ENCODE results near the gene GXYLT2. TPM values are rescaled to one million over a fixed set of nuclear protein-coding genes. Genes with fewer than 3 reads are reported as not detected.

Gene GXYLT2
- total RNA-seq, 1 experiment from 2014 or later = 6.5 TPM

- DNase-seq (ENCODE audit: extremely low read depth, low read depth) = no peak
Measured at GRCh38 chr3:73007992-73008712, 120.3 kb downstream of the GXYLT2 start.

GRCh38 chr3:73009008-73009407, 121.2 kb downstream of the GXYLT2 start:
- no peak for DNase-seq (ENCODE audit: extremely low read depth, low read depth)

GRCh38 chr3:73009750-73010149, 121.9 kb downstream of the GXYLT2 start:
- no peak for DNase-seq (ENCODE audit: extremely low read depth, low read depth)

- no peak for DNase-seq (ENCODE audit: extremely low read depth, low read depth)
Measured at GRCh38 chr3:73010158-73010557, 122.3 kb downstream of the GXYLT2 start.

GRCh38 chr3:73018298-73018697, 130.5 kb downstream of the GXYLT2 start:
- DNase-seq (ENCODE audit: extremely low read depth, low read depth) = no peak

- DNase-seq (ENCODE audit: extremely low read depth, low read depth) = no peak
Measured at GRCh38 chr3:73018790-73019441, 131.1 kb downstream of the GXYLT2 start.

- DNase-seq (ENCODE audit: extremely low read depth, low read depth) = no peak
Measured at GRCh38 chr3:73021301-73021835, 133.5 kb downstream of the GXYLT2 start.

GRCh38 chr3:73024836-73025235, 137.0 kb downstream of the GXYLT2 start:
- DNase-seq (ENCODE audit: extremely low read depth, low read depth) = no peak

GRCh38 chr3:73026111-73026759, 138.4 kb downstream of the GXYLT2 start:
- DNase-seq (ENCODE audit: extremely low read depth, low read depth) = no peak

Small RNAs within 50 kb of the gene (small RNA-seq; reads per million reads assigned to genes)
- gene RF00017 = 0 reads per million in 2 experiments

Other genes starting within 250 kb of the GXYLT2 start
- gene SHQ1, start 39.6 kb upstream of the GXYLT2 start, total RNA-seq (2014; rRNA removed; shearing (Covaris generic)) = 10.4 and 11.6 TPM in 2 replicates
- gene PPP4R2, start 108.8 kb downstream of the GXYLT2 start, total RNA-seq (2014; rRNA removed; shearing (Covaris generic)) = 45.4 and 48.6 TPM in 2 replicates
- 2.7 and 3.4 TPM in 2 replicates for gene EBLN2, start 173.6 kb downstream of the GXYLT2 start, total RNA-seq (2014; rRNA removed; shearing (Covaris generic))

Measured in NCI-H460 (cell line).